Hematopoietic multipotent progenitor cell (in vitro differentiated cells): Measurements from ENCODE around the gene PPY. TPM values are rescaled to one million over a fixed set of nuclear protein-coding genes. Genes with fewer than 3 reads are reported as not detected.
"Not testable (repeated sequence)": the region's sequence is repeated elsewhere in the genome, so short reads cannot be mapped to it uniquely, and the experiment has no call there.

Experiments
- DNase-seq, 3 donors: peaks; one replicate each; pipeline ENCODE4 v3.0.0-alpha.2; 2011 to 2015; ENCODE audit warnings: low read depth in 2 of 3, low spot score in 2 of 3
- total RNA-seq: library from RNA; depleted of rRNA; stranded (reverse); fragments of >200 nt; gene quantifications from one replicate; pipeline ENCODE4 v1.2.3, GENCODE V29; 2012

Gene PPY
- total RNA-seq, 1 donor = 0.27 TPM

- DNase-seq = peak in 1 of 3 donors; percentile 70
Observed at GRCh38 chr17:43907998-43908721, 34.1 kb downstream of the PPY start.

DNA sequence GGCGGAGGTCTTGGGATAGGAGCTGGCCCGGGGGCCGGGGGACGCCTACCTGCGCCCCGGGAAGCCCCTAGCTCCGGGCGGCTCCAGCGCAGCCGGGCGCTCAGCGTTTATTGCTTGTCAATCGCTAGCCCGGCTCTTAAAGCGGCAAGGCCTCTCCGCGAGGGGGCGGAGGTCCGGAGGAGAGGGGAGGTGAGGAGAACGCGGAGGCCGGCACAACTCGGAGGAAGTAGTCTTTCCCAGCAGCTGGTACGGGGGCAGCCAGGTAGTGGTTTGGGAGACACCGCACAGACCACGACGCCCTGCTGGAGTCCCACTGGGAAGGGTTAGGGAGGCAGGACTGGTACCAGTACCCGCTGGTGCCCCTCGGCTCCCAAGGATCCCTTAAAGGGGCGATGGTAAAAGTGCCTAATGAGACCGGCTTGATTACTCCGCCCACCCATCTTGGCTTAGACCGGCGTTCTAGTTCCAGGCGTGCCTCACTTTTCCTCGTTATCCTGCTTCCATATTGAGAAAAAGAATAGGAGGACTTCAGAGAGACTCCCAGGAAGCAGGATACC is 34.8 kb downstream of the PPY start, which contains the start of gene MPP2:
MPP2 (minus strand) TSS at position 112 of the 557 bp plus-strand sequence. CDS start 3,076 bp downstream, outside the sequence.
- peak in 2 of 3 donors; percentile 73 to 80 for DNase-seq

DNA sequence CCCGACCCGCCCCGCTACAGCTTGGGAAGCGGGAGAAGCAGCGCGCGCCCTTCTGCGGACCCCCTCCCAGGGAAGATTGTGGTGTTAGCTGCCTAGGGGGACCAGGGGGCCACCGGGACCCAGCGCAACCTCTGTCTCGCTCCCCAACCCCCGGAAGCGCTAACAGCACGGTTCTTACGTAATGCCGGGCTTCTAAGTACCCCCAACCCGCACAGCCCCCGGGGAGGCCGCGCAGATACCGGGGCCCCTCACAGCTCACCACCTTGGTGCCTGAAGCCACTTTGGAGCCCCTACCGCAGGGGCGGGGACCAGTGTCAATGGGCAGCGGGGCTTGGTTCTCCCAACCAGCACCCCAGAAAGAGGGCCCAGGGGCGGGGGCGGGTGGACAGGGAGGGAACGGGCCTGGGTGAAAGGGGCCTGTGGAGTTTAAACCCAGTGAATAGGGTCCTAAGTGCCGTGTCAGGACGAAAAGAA is 35.3 kb downstream of the PPY start:
- peak in 1 of 3 donors; percentile 28 for DNase-seq

GRCh38 chr17:43905985-43906852 is 36.1 kb downstream of the PPY start:
- DNase-seq = peak in 1 of 3 donors; percentile 72

DNA sequence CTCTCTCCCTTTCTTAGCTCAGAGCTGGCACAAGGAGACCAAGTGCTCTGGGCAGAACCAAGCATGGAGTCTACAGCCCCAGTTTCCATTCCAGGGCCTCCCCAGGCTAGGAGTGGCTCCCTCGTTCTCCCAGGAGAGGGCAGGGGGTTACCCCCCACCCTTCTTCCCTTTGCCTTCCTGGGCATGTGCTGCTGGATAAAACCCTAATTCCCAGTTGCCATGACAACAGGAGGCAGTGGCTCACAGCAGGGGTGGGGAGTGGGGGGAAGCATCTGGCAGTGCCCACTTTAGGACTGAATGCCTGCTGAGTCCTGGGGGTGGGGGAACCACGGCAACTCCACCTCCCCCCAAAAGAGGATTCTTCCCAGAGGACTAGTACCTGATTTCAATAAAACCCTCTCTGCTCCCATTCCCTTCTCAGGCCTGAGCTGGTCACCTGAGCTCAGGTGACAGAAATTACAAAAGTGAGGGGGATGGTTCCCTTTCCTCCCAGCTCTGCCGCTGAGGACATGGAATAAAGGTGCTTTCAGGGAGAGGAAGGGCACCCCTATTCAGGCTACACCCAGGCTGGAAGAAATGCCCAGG is 36.8 kb downstream of the PPY start:
- no peak for DNase-seq

GRCh38 chr17:43901861-43902589 is 40.3 kb downstream of the PPY start:
- no peak for DNase-seq

DNA sequence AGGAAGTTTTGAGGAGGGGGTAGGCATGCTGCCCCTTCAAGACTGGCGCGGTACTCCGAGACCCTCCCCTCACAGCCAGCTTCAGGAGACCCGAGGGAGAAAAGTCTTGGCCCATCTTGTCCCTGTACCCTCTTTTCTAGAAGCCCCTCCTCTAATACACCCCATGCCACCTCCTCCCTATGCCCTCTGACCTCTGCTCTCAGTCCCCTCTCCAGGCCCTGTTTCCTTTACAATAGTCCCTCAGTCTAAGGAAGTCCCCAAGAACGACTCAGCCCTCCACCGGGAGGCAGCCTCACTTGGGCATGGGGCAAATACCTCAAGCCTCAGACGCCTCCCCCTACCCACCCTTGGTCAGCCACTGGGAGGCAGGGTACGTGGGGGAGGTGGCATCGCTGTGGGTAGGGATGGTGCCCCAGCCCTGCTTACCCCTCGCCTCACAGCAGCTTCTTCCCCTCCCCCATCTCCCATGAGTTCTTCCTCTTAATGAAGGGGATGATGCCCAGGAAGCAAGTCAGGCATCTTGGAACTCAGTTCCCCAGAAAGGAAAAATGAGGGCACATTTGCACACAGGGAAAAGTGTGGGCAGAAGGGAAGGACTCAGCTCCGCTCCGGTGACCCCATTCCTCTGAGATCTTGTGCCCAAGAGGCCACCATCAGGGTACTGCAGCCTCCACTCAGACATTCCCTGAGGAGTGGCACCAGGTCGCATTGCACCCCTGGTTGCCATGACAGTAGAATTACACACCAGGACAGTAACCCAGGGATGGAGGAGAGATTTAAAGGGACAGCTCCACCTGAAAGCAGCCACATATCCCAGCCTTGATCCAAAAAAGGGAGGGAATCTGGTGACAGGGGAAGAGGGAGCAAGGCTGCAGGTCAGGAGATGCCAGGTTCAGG is 41.2 kb downstream of the PPY start:
- no peak for DNase-seq

- DNase-seq = peak in 2 of 3 donors; percentile 77 to 90
Observed at GRCh38 chr17:43900183-43900857, 42.0 kb downstream of the PPY start.

- DNase-seq = no peak
Observed at GRCh38 chr17:43898446-43898845, 43.8 kb downstream of the PPY start.

- no peak for DNase-seq
Observed at GRCh38 chr17:43897831-43898230, 44.4 kb downstream of the PPY start.

- not testable (repeated sequence) for DNase-seq
Observed at GRCh38 chr17:43894494-43894893, 47.8 kb downstream of the PPY start.

- no peak for DNase-seq
Observed at GRCh38 chr17:43892647-43892952, 49.7 kb downstream of the PPY start.

- DNase-seq = no peak
Observed at GRCh38 chr17:43891851-43892646, 50.2 kb downstream of the PPY start.

Other genes starting within 250 kb of the PPY start
- gene SOST, start 183.7 kb downstream of the PPY start, total RNA-seq = not detected
- gene DUSP3, start 163.5 kb downstream of the PPY start, total RNA-seq = 78.6 TPM
- under 0.01 TPM for gene CFAP97D1, start 162.0 kb downstream of the PPY start, total RNA-seq
- gene MPP3, start 109.3 kb downstream of the PPY start, total RNA-seq = 1.9 TPM
- under 0.01 TPM for gene CD300LG, start 95.3 kb downstream of the PPY start, total RNA-seq
- 0.81 TPM for gene MPP2, start 34.9 kb downstream of the PPY start, total RNA-seq
- gene PYY, start 11.5 kb upstream of the PPY start, total RNA-seq = not detected
- under 0.01 TPM for gene NAGS, start 62.1 kb upstream of the PPY start, total RNA-seq
- gene TMEM101, start 72.5 kb upstream of the PPY start, total RNA-seq = 141 TPM
- 17.8 TPM for gene LSM12, start 124.2 kb upstream of the PPY start, total RNA-seq
- 60.1 TPM for gene G6PC3, start 128.3 kb upstream of the PPY start, total RNA-seq
- gene HDAC5, start 181.2 kb upstream of the PPY start, total RNA-seq = 102 TPM
- gene HROB, start 199.5 kb upstream of the PPY start, total RNA-seq = 3.5 TPM
- gene ASB16, start 228.2 kb upstream of the PPY start, total RNA-seq = not detected
- 56.8 TPM for gene TMUB2, start 244.5 kb upstream of the PPY start, total RNA-seq